Lower lobe of right lung (tissue), 2 donors: ENCODE results near the gene AFF3. TPM values are rescaled to one million over a fixed set of nuclear protein-coding genes. Genes with fewer than 3 reads are reported as not detected.

Experiments used
- ATAC-seq, 2 donors: fragments of 200-7000 bp; cut with Tn5 transposase; one replicate each; pipeline ENCODE4 v1.9.1; 2020 to 2022; ENCODE audit warnings: mild to moderate bottlenecking in 2 of 2, moderate library complexity in 2 of 2
- DNase-seq: peaks from one replicate; pipeline ENCODE4 v3.0.0-alpha.2; 2020
- H3K27ac ChIP-seq: fragments of 200-600 bp; one replicate; pipeline ENCODE4 v1.8.0; 2022
- H3K27me3 ChIP-seq: fragments of 200-600 bp; one replicate; pipeline ENCODE4 v1.8.0; 2022; ENCODE audit warnings: low read depth
- H3K36me3 ChIP-seq: fragments of 200-600 bp; one replicate; pipeline ENCODE4 v1.8.0; 2022; ENCODE audit warnings: mild to moderate bottlenecking
- H3K4me1 ChIP-seq: fragments of 200-600 bp; one replicate; pipeline ENCODE4 v1.8.0; 2022
- H3K4me3 ChIP-seq: fragments of 200-600 bp; one replicate; pipeline ENCODE4 v1.8.0; 2022; ENCODE audit warnings: mild to moderate bottlenecking
- H3K9me3 ChIP-seq: fragments of 200-600 bp; one replicate; pipeline ENCODE4 v1.8.0; 2022
- CTCF ChIP-seq: fragments of 200-600 bp; IDR thresholded peaks from one replicate; pipeline ENCODE4 v1.8.0; 2022; ENCODE audit warnings: antibody characterized with exemption, mild to moderate bottlenecking
- intact Hi-C: fragments of 100-400 bp; cut with DNase I; formaldehyde crosslinking; loops from one replicate; pipeline ENCODE4 v1.11.0; 2022
- total RNA-seq: library from RNA; stranded (reverse); fragmentation: NEBNext Ultra II Directional; extraction: Animal tissue kit (Norgen Biotek cat#: 25700); gene quantifications from one replicate; pipeline ENCODE4 v1.2.1, GENCODE V29; 2021
- donor health status: DM: no; HTN: yes; CAD: no; lungs with severe emphysema.

The AFF3 gene
- total RNA-seq, 1 donor from 2014 or later, result 57.3 TPM

GRCh38 chr2:99977966-99978365 lies 164.4 kb downstream of the AFF3 start:
- Histone ChIP-seq H3K4me3 (no peak overlapping the region), H3K36me3 (no peaks in the 10 kb centered on the region), H3K27ac (no peak overlapping the region), H3K9me3 (no peaks in the 10 kb centered on the region), H3K4me1 (no peaks in the 10 kb centered on the region), H3K27me3 (no peaks in the 10 kb centered on the region)
- TF ChIP-seq CTCF, result no peak
- intact Hi-C loops, result no loop called here
- ATAC-seq (no peak), DNase-seq (no peak)

- DNase-seq (no peak), ATAC-seq (no peak)
- Histone ChIP-seq H3K4me1 (no peaks in the 10 kb centered on the region), H3K27ac (no peak overlapping the region), H3K4me3 (no peak overlapping the region), H3K27me3 (no peaks in the 10 kb centered on the region), H3K36me3 (no peaks in the 10 kb centered on the region), H3K9me3 (no peaks in the 10 kb centered on the region)
- intact Hi-C loops, result no loop called here
- no peak for TF ChIP-seq CTCF
Measured at GRCh38 chr2:99975386-99975785, 167.0 kb downstream of the AFF3 start.

GRCh38 chr2:99974682-99975375 lies 167.6 kb downstream of the AFF3 start:
- DNase-seq, result no peak
- no peak overlapping the region for H3K4me3 ChIP-seq
- TF ChIP-seq CTCF, result no peak
- H3K9me3 ChIP-seq, result no peaks in the 10 kb centered on the region
- H3K27ac ChIP-seq, result no peak overlapping the region
- H3K36me3 ChIP-seq, result no peaks in the 10 kb centered on the region
- intact Hi-C loops, result no loop called here
- ATAC-seq, result no peak
- H3K27me3 ChIP-seq, result no peaks in the 10 kb centered on the region
- no peaks in the 10 kb centered on the region for H3K4me1 ChIP-seq

GRCh38 chr2:99974275-99974674 lies 168.1 kb downstream of the AFF3 start:
- no peaks in the 10 kb centered on the region for H3K27me3 ChIP-seq
- ATAC-seq (no peak), DNase-seq (no peak)
- H3K27ac ChIP-seq, result no peak overlapping the region
- no peak overlapping the region for H3K4me3 ChIP-seq
- no peaks in the 10 kb centered on the region for H3K36me3 ChIP-seq
- H3K9me3 ChIP-seq, result no peaks in the 10 kb centered on the region
- TF ChIP-seq CTCF, result no peak
- no peaks in the 10 kb centered on the region for H3K4me1 ChIP-seq
- intact Hi-C loops, result no loop called here

- no peaks in the 10 kb centered on the region for H3K36me3 ChIP-seq
- no peak overlapping the region for H3K4me3 ChIP-seq
- H3K9me3 ChIP-seq, result no peaks in the 10 kb centered on the region
- H3K27me3 ChIP-seq, result no peaks in the 10 kb centered on the region
- no peak overlapping the region for H3K27ac ChIP-seq
- TF ChIP-seq CTCF, result no peak
- intact Hi-C loops, result no loop called here
- no peak for DNase-seq
- no peak for ATAC-seq
- H3K4me1 ChIP-seq, result no peaks in the 10 kb centered on the region
Measured at GRCh38 chr2:99971326-99971900, 171.0 kb downstream of the AFF3 start.
